Trophoblast cell (in vitro differentiated cells and primary cell): ENCODE results near the gene GLRX2.
A peak's percentile ranks its signal among the peaks of the same experiment; 100 is the strongest.
"Not testable (repeated sequence)": the region's sequence is repeated elsewhere in the genome, so short reads cannot be mapped to it uniquely, and the experiment has no call there.

Experiments
- DNase-seq, 2 donors: peaks; one replicate each; pipeline ENCODE4 v3.0.0-alpha.2; 2016
- H2AFZ ChIP-seq: 2 replicates; pipeline ENCODE4 v1.6.1; 2013; ENCODE audit warnings: low read length, moderate library complexity, mild to moderate bottlenecking; ENCODE audit not compliant: insufficient read depth, poor library complexity
- H2AK5ac ChIP-seq: 2 replicates; pipeline ENCODE4 v1.6.1; 2013; ENCODE audit warnings: mild to moderate bottlenecking, low read length
- H2BK120ac ChIP-seq: 2 replicates; pipeline ENCODE4 v1.6.1; 2013; ENCODE audit warnings: low read length, mild to moderate bottlenecking, moderate library complexity; ENCODE audit not compliant: insufficient read depth, poor library complexity
- H2BK12ac ChIP-seq: 2 replicates; pipeline ENCODE4 v1.6.1; 2013; ENCODE audit warnings: mild to moderate bottlenecking, low read length, moderate library complexity
- H2BK5ac ChIP-seq: 2 replicates; pipeline ENCODE4 v1.6.1; 2013; ENCODE audit warnings: low read length, low read depth, moderate library complexity, mild to moderate bottlenecking; ENCODE audit not compliant: poor library complexity
- H3K14ac ChIP-seq: 2 replicates; pipeline ENCODE4 v1.6.1; 2013; ENCODE audit warnings: mild to moderate bottlenecking, low read length
- H3K18ac ChIP-seq: 2 replicates; pipeline ENCODE4 v1.6.1; 2013; ENCODE audit warnings: mild to moderate bottlenecking, low read length
- H3K23ac ChIP-seq: 2 replicates; pipeline ENCODE4 v1.6.1; 2013; ENCODE audit warnings: low read length
- H3K27ac ChIP-seq: 2 replicates; pipeline ENCODE4 v1.5.1; 2013; ENCODE audit warnings: low read depth, mild to moderate bottlenecking, inconsistent platforms, low read length, moderate library complexity
- H3K27me3 ChIP-seq: 2 replicates; pipeline ENCODE4 v1.6.1; 2013; ENCODE audit warnings: inconsistent platforms, mild to moderate bottlenecking, low read length, moderate library complexity; ENCODE audit not compliant: insufficient read depth
- H3K36me3 ChIP-seq, 2 experiments: 1 replicate in 1 of 2; 2 replicates in 1 of 2; pipeline ENCODE4 v1.6.1; 2013; ENCODE audit warnings: low read length in 2 of 2, mild to moderate bottlenecking in 2 of 2, moderate library complexity in 1 of 2; ENCODE audit not compliant: insufficient read depth in 2 of 2, control insufficient read depth in 1 of 2
- H3K4ac ChIP-seq: 2 replicates; pipeline ENCODE4 v1.6.1; 2013; ENCODE audit warnings: low read depth, mild to moderate bottlenecking, low read length, moderate library complexity
- H3K4me1 ChIP-seq, 2 experiments: 1 replicate in 1 of 2; 2 replicates in 1 of 2; pipeline ENCODE4 v1.6.1; 2013; ENCODE audit warnings: low read length in 2 of 2, mild to moderate bottlenecking in 2 of 2, moderate library complexity in 1 of 2; ENCODE audit not compliant: insufficient read depth in 2 of 2, control insufficient read depth in 1 of 2
- H3K4me2 ChIP-seq: 2 replicates; pipeline ENCODE4 v1.6.1; 2013; ENCODE audit warnings: inconsistent platforms, mild to moderate bottlenecking, low read length, moderate library complexity
- H3K4me3 ChIP-seq: 2 replicates; pipeline ENCODE4 v1.5.1; 2013; ENCODE audit warnings: mild to moderate bottlenecking, low read depth, low read length, inconsistent platforms
- H3K79me1 ChIP-seq: one replicate; pipeline ENCODE4 v1.6.1; 2013; ENCODE audit warnings: low read length
- H3K79me2 ChIP-seq: 2 replicates; pipeline ENCODE4 v1.6.1; 2013; ENCODE audit warnings: low read length, mild to moderate bottlenecking; ENCODE audit not compliant: control insufficient read depth, insufficient read depth, poor library complexity
- H3K9ac ChIP-seq: 2 replicates; pipeline ENCODE4 v1.6.1; 2013; ENCODE audit warnings: mild to moderate bottlenecking, low read length
- H3K9me3 ChIP-seq: 2 replicates; pipeline ENCODE4 v1.6.1; 2013; ENCODE audit warnings: low read depth, mild to moderate bottlenecking, control low read depth, inconsistent platforms, low read length; ENCODE audit not compliant: insufficient read depth
- H4K12ac ChIP-seq: 2 replicates; pipeline ENCODE4 v1.6.1; 2013; ENCODE audit warnings: low read depth, mild to moderate bottlenecking, low read length, moderate library complexity
- H4K8ac ChIP-seq: 2 replicates; pipeline ENCODE4 v1.6.1; 2013; ENCODE audit warnings: low read depth, mild to moderate bottlenecking, low read length, moderate library complexity
- H4K91ac ChIP-seq: one replicate; pipeline ENCODE4 v1.6.1; 2013; ENCODE audit warnings: low read depth, mild to moderate bottlenecking, low read length, moderate library complexity
- WGBS: extraction: QIAGEN DNeasy Blood & Tissue Kit; methylation state at CpG from one replicate; pipeline ENCODE4 v1.1.7; 2013; ENCODE audit warnings: missing lambda C conversion rate; ENCODE audit not compliant: insufficient read length, insufficient coverage; ENCODE audit errors: extremely low coverage; 5-methylcytosine and 5-hydroxymethylcytosine counted together

Gene GLRX2

GRCh38 chr1:193118803-193119730 is 13.9 kb upstream of the GLRX2 start:
- H3K4me3 ChIP-seq = no peak overlapping the region
- H2AFZ ChIP-seq = no peak overlapping the region
- no CpG with 5 or more reads among the region's 4 CpGs for WGBS
- no peak overlapping the region for H3K14ac ChIP-seq
- H2AK5ac ChIP-seq = no peak overlapping the region
- H2BK12ac ChIP-seq = no peak overlapping the region
- DNase-seq = no peak
- H3K4me2 ChIP-seq = no peak overlapping the region
- H3K4me1 ChIP-seq = peaks cover 2 to 7% of the 10 kb centered on the region in 2 experiments
- no peak overlapping the region for H4K12ac ChIP-seq
- H4K8ac ChIP-seq = no peak overlapping the region
- H2BK120ac ChIP-seq = no peak overlapping the region
- no peak overlapping the region for H3K9ac ChIP-seq
- H3K79me1 ChIP-seq = peaks cover 14% of the 10 kb centered on the region
- no peak overlapping the region for H3K27ac ChIP-seq
- no peak overlapping the region for H2BK5ac ChIP-seq
- H3K4ac ChIP-seq = no peak overlapping the region
- H3K23ac ChIP-seq = no peak overlapping the region
- no peaks in the 10 kb centered on the region for H3K36me3 ChIP-seq
- H3K9me3 ChIP-seq = no peaks in the 10 kb centered on the region
- peaks cover 8% of the 10 kb centered on the region for H3K79me2 ChIP-seq
- H3K18ac ChIP-seq = no peak overlapping the region
- H4K91ac ChIP-seq = no peak overlapping the region
- H3K27me3 ChIP-seq = no peaks in the 10 kb centered on the region

DNA sequence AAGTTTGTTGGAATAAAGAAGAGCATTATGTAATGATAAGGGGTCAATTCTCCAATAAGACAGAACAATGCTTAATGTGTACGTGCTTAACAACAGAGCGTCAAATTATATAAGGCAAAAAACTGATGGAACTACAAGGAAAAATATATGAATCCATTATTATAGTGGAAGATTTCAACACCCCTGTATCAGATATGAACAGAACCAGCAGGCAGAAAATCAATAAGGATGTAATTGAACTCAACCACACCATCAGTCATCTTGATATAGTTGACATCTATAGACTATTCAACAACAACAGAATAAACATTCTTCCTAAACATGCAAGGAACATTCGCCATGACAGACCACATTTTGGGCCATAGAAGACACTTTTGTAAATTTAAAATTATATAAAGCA is 13.0 kb upstream of the GLRX2 start:
- H3K23ac ChIP-seq = no peak overlapping the region
- no peak for DNase-seq
- no peak overlapping the region for H2AFZ ChIP-seq
- no peaks in the 10 kb centered on the region for H3K36me3 ChIP-seq
- H3K79me1 ChIP-seq = peaks cover 14% of the 10 kb centered on the region
- H3K4me3 ChIP-seq = no peak overlapping the region
- peaks cover 2 to 5% of the 10 kb centered on the region in 2 experiments for H3K4me1 ChIP-seq
- H3K9ac ChIP-seq = no peak overlapping the region
- no peak overlapping the region for H3K4me2 ChIP-seq
- H3K27ac ChIP-seq = no peak overlapping the region
- H3K9me3 ChIP-seq = no peaks in the 10 kb centered on the region
- H3K18ac ChIP-seq = no peak overlapping the region
- H2BK5ac ChIP-seq = no peak overlapping the region
- no peak overlapping the region for H2BK120ac ChIP-seq
- no peak overlapping the region for H3K14ac ChIP-seq
- no peak overlapping the region for H4K91ac ChIP-seq
- no CpG with 5 or more reads among the region's 3 CpGs for WGBS
- H4K8ac ChIP-seq = no peak overlapping the region
- no peak overlapping the region for H4K12ac ChIP-seq
- H3K79me2 ChIP-seq = peaks cover 6% of the 10 kb centered on the region
- no peaks in the 10 kb centered on the region for H3K27me3 ChIP-seq
- no peak overlapping the region for H3K4ac ChIP-seq
- H2BK12ac ChIP-seq = no peak overlapping the region
- no peak overlapping the region for H2AK5ac ChIP-seq

DNA sequence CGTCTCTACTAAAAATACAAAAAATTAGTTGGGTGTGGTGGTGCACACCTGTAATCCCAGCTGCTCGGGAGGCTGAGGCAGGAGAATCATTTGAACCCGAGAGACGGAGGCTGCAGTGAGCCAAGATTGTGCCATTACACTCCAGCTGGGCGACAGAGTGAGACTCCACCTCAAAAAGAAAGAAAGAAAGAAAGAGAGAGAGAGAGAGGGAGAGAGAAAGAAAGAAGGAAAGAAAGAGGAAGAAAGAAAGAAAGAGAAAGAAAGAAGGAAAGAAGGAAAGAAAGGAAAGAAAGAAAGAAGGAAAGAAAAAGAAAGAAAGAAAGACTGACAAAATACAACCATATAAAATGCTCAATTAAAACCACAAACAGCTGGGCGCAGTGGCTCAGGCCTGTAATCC is 12.0 kb upstream of the GLRX2 start:
- not testable (repeated sequence) for H3K27me3 ChIP-seq, H3K14ac ChIP-seq, H3K79me2 ChIP-seq, H3K4me1 ChIP-seq, H3K23ac ChIP-seq, H3K79me1 ChIP-seq, H3K27ac ChIP-seq, H2AFZ ChIP-seq, DNase-seq, H3K4me2 ChIP-seq, H2BK120ac ChIP-seq, H2BK5ac ChIP-seq, H2AK5ac ChIP-seq, H3K18ac ChIP-seq, H3K36me3 ChIP-seq, H2BK12ac ChIP-seq, H4K8ac ChIP-seq, H3K9ac ChIP-seq, H4K12ac ChIP-seq, H3K9me3 ChIP-seq, H4K91ac ChIP-seq, H3K4me3 ChIP-seq, H3K4ac ChIP-seq
- no CpG with 5 or more reads among the region's 6 CpGs for WGBS

DNA sequence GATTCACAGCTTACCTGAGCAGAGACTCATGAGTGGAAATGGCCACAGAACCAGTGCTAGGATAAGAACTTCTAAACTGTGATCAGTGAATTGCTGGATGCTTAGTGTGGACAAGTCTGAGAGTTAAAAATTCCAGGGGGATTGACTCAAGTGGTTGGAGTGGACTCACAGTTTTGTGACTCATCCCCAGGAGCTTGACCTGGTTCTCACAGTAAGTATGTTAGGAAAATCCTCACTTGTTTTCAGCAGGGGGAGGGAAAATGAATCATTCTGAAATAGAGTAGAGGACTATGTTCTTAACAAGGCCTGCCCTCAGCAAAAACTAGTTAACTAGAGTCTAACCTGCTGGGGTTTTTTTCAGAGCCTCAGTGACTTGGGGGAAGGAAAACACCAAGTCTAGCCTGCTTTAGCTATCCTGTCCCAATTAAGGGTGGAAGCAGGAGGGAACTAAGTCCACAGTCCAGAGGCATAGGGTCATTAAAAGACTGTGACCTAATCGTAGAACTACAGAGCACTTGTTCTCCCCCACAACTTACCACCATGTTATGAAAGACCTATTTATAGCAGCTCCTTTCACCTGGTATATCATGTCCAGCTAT is 10.5 kb upstream of the GLRX2 start:
- peak; percentile 72 to 80 for DNase-seq
- H3K27me3 ChIP-seq = no peaks in the 10 kb centered on the region
- H2AFZ ChIP-seq = no peak overlapping the region
- no peak overlapping the region for H3K18ac ChIP-seq
- H3K36me3 ChIP-seq = no peaks in the 10 kb centered on the region
- H3K4me3 ChIP-seq = no peak overlapping the region
- H3K4me1 ChIP-seq = peaks cover 4 to 10% of the 10 kb centered on the region in 2 experiments
- no peak overlapping the region for H3K4ac ChIP-seq
- H3K79me2 ChIP-seq = no peaks in the 10 kb centered on the region
- peaks cover 2% of the 10 kb centered on the region for H3K79me1 ChIP-seq
- H3K14ac ChIP-seq = no peak overlapping the region
- no peak overlapping the region for H3K23ac ChIP-seq
- H2BK12ac ChIP-seq = peak overlapping the region; percentile 66
- H3K9ac ChIP-seq = no peak overlapping the region
- peak overlapping the region; percentile 66 for H4K8ac ChIP-seq
- no peak overlapping the region for H2BK5ac ChIP-seq
- H3K27ac ChIP-seq = peak overlapping the region; percentile 43
- no peak overlapping the region for H2AK5ac ChIP-seq
- H2BK120ac ChIP-seq = peak overlapping the region; percentile 24
- H3K9me3 ChIP-seq = no peaks in the 10 kb centered on the region
- no CpG with 5 or more reads among the region's 1 CpG for whole genome bisulfite sequencing
- no peak overlapping the region for H4K12ac ChIP-seq
- H3K4me2 ChIP-seq = peak overlapping the region; percentile 14
- no peak overlapping the region for H4K91ac ChIP-seq
